GM18520 (cell line): ENCODE measurements around the gene SLC25A11.

Experiments
- ATAC-seq: cut with Tn5 transposase; IDR thresholded peaks from one replicate; pipeline ENCODE4 v1.9.1; 2021; ENCODE audit not compliant: unreplicated experiment

Gene SLC25A11

DNA sequence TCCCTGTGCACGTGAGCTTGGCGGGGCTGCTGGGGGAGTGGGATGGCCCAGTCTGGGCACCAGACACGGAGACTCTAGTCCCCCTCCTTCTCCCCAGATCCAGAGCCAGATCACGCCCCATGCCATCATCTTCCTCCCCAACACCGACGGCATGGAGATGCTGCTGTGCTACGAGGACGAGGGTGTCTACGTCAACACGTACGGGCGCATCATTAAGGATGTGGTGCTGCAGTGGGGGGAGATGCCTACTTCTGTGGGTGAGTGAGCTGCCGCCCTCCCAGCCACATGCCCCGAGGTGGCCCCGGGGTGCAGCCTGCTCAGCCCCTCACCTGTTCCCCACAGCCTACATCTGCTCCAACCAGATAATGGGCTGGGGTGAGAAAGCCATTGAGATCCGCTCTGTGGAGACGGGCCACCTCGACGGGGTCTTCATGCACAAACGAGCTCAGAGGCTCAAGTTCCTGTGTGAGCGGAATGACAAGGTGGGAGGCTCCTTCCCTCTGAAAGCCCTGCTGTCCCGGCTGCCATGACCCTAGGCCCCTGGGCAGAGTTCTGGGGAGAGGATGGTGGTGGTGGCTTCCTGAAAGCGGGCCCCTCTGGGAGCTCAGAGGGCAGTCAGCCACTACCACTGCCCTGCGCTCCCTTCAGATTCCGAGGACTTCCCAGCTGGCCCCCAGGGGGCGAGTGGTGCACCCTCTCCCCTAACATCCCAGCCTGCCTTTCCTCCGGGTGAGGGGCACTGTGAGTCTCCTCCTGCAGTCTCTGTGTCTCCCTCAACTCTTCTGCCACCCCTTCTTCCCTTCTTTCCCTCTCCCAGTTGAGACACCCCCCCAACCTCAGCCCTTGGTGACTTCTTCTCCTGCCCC, 43.3 kb downstream of the SLC25A11 start:
- no peak for ATAC-seq

DNA sequence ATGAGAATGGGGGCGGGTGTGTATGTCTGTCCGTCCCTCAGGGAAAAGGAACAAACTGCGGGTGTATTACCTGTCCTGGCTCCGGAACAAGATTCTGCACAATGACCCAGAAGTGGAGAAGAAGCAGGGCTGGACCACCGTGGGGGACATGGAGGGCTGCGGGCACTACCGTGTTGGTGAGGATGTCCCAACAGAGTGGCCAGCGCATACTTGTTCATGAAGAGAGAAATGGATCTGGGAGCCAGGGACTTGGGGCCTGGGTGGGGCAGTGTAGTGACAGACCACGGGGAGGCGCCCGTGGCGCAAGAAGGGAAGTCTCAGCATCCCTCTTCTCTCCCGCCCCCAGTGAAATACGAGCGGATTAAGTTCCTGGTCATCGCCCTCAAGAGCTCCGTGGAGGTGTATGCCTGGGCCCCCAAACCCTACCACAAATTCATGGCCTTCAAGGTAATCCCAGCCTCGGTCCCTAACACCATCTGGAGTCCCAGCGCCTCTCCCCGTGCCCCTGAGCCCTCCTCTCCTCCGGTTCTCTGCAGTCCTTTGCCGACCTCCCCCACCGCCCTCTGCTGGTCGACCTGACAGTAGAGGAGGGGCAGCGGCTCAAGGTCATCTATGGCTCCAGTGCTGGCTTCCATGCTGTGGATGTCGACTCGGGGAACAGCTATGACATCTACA, 44.1 kb downstream of the SLC25A11 start:
- ATAC-seq: no peak

DNA sequence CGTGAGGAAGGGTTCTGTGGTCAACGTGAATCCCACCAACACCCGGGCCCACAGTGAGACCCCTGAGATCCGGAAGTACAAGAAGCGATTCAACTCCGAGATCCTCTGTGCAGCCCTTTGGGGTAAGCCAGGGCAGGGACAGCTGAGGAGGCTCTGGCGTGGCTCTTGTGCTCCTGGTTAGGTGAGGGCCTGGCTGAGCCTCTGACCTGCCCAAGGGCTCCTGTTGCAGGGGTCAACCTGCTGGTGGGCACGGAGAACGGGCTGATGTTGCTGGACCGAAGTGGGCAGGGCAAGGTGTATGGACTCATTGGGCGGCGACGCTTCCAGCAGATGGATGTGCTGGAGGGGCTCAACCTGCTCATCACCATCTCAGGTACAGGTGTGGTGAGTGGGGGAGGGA, 44.7 kb downstream of the SLC25A11 start:
- ATAC-seq: no peak

DNA sequence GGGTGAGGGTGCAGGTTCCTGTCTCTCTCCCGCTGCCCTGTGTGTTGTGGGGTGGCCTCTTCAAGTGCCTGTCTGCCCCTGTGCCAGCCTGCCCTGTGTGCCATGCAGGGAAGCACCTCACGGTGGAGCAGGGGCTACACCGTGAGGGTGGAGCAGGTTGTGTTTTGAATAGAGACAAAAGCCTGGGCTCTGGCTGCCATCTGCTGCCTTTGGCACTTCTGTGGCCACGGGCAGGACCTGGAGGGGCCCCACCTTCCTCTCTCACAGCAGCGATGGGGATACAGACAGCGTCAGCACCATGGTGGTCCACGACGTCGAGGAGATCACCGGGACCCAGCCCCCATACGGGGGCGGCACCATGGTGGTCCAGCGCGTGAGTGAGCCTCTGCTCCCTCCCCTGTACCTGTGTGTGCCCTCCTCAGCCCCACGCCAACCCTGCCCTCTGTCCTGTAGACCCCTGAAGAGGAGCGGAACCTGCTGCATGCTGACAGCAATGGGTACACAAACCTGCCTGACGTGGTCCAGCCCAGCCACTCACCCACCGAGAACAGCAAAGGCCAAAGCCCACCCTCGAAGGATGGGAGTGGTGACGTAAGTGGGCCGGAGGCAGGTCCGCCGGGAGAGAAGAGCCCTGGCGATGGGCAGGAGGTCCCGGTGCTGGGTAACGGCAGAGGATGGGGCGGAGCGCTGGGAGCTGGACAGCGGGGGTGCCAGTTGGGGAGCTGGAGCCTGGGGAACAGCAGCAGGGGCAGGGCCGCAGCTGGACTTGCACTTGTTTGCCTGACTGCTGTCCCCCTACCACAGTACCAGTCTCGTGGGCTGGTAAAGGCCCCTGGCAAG, 45.9 kb downstream of the SLC25A11 start:
- no peak for ATAC-seq

DNA sequence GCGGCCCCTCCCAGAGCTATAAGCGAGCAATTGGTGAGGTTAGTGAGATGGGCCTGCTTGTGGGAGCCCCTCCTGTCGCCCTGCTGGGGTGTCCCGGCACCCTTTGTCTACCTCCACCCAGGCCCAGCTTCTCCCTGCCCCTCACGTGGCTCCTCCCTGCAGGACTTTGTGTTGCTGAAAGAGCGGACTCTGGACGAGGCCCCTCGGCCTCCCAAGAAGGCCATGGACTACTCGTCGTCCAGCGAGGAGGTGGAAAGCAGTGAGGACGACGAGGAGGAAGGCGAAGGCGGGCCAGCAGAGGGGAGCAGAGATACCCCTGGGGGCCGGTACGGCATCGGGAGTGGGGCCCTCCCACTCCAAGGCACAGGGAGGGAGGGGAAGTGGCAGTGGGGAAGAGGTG, 46.6 kb downstream of the SLC25A11 start:
- ATAC-seq: no peak

DNA sequence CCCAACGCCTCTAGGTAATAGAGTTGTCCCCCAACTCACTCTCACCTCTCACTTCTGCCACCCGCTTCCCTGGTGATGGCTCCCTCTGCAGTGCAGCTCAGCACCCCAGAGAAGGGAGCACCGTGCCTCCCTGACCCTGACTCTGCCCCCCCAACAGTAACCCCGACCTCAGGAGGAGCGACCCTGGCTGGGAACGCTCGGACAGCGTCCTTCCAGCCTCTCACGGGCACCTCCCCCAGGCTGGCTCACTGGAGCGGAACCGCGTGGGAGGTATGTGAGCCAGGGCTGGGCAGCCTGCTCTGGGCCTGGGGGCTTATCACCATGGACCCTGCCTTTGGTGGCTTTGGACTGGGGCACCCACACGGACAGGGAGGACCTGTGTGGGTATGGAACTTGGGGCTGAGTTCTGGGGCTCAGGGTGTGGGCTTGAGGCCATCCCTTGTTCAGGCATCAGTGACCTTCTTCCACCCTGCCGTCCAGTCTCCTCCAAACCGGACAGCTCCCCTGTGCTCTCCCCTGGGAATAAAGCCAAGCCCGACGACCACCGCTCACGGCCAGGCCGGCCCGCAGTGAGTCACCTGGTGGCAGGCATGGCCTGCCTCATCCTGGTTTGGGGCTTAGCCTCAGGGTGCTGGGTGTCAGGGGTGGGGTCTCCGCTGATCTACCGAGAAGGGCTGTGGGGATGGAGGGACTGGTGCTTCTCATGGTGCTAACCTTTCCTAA, 47.2 kb downstream of the SLC25A11 start:
- ATAC-seq: no peak

DNA sequence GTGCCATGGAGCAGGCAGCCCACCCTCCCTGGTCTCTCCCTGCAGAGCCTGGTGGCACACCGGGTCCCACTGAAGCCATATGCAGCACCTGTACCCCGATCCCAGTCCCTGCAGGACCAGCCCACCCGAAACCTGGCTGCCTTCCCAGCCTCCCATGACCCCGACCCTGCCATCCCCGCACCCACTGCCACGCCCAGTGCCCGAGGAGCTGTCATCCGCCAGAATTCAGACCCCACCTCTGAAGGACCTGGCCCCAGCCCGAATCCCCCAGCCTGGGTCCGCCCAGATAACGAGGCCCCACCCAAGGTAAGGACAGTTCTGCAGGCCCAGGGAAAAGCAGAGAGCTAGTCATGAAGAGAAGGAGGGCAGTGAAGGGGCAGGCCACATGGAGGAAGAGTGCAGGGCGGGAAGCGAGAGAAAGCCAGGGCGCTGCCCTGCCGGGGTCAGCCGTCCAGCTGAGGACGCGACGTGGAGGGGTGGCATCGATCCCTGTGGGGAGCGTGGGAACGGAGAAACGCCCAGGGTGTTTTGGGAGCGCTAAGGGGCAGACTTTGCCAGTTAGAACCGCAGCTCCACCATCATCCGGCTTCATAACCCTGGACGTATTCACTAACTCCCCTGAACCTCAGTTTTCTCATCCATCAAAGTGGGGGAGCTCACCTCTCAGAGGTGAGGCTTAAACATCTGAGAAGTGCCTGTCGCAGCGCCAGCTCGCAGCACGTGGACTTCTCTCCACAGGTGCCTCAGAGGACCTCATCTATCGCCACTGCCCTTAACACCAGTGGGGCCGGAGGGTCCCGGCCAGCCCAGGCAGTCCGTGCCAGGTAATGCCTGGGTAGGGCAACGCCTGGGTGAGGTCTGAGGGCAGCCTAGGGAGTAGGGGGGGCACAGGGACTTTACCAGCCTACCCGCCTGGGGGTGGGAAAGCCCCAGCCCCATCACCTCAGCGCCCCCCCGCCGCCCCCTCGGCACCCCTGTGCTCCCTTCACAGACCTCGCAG, 48.1 kb downstream of the SLC25A11 start:
- no peak for ATAC-seq

DNA sequence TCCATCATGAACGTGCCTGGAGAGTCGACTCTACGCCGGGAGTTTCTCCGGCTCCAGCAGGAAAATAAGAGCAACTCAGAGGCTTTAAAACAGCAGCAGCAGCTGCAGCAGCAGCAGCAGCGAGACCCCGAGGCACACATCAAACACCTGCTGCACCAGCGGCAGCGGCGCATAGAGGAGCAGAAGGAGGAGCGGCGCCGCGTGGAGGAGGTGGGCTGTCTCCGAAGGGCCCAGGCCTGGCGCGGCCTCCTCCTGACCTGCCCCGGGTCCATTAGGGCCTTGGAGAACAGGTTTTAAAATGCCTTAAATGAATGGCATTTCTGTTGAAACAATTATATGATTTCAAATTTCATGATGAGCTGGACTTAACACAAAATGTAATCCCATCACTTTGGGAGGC, 52.3 kb downstream of the SLC25A11 start:
- no peak for ATAC-seq
